GM18502 (cell line): ENCODE measurements around the gene FES.
"Not testable (repeated sequence)": the region's sequence is repeated elsewhere in the genome, so short reads cannot be mapped to it uniquely, and the experiment has no call there.

Source experiments
- ATAC-seq: cut with Tn5 transposase; IDR thresholded peaks from one replicate; pipeline ENCODE4 v1.9.1; 2021; ENCODE audit warnings: mild to moderate bottlenecking; ENCODE audit not compliant: unreplicated experiment, poor library complexity

The FES gene

GRCh38 chr15:90907051-90907660 lies 22.9 kb downstream of the FES start:
- ATAC-seq: no peak

- ATAC-seq: no peak
Observed at GRCh38 chr15:90907838-90908507, 23.7 kb downstream of the FES start.

GRCh38 chr15:90909449-90909848 lies 25.1 kb downstream of the FES start:
- not testable (repeated sequence) for ATAC-seq

GRCh38 chr15:90909976-90910375 lies 25.7 kb downstream of the FES start:
- ATAC-seq: no peak

- no peak for ATAC-seq
Observed at GRCh38 chr15:90910441-90911301, 26.4 kb downstream of the FES start.

GRCh38 chr15:90911302-90911623 lies 27.0 kb downstream of the FES start:
- no peak for ATAC-seq

GRCh38 chr15:90911906-90912769 lies 27.8 kb downstream of the FES start:
- no peak for ATAC-seq

GRCh38 chr15:90912770-90913075 lies 28.4 kb downstream of the FES start:
- ATAC-seq: no peak

GRCh38 chr15:90913398-90913944 lies 29.2 kb downstream of the FES start:
- no peak for ATAC-seq

- ATAC-seq: no peak
Observed at GRCh38 chr15:90914305-90915080, 30.2 kb downstream of the FES start.

GRCh38 chr15:90915216-90915807 lies 31.0 kb downstream of the FES start:
- no peak for ATAC-seq

GRCh38 chr15:90915808-90916440 lies 31.6 kb downstream of the FES start:
- no peak for ATAC-seq

- ATAC-seq: no peak
Observed at GRCh38 chr15:90916461-90916860, 32.2 kb downstream of the FES start.

- ATAC-seq: no peak
Observed at GRCh38 chr15:90917569-90917968, 33.3 kb downstream of the FES start.

GRCh38 chr15:90918034-90918788 lies 33.9 kb downstream of the FES start:
- ATAC-seq: no peak

GRCh38 chr15:90918835-90919234 lies 34.5 kb downstream of the FES start:
- no peak for ATAC-seq

GRCh38 chr15:90921887-90922286 lies 37.6 kb downstream of the FES start:
- ATAC-seq: no peak

- peak; percentile 86 for ATAC-seq
Observed at GRCh38 chr15:90922712-90923322, 38.5 kb downstream of the FES start.
